HepG2 (cell line): Measurements from ENCODE around the gene PACC1. TPM values are rescaled to one million over a fixed set of nuclear protein-coding genes. Genes with fewer than 3 reads are reported as not detected.

Experiments used
- ATAC-seq: fragments of 200-7000 bp; cut with Tn5 transposase; 3 replicates; pipeline ENCODE4 v1.9.1; 2020; ENCODE audit warnings: mild to moderate bottlenecking, moderate library complexity
- BruUV-seq: library from RNA; stranded (reverse); fragments of 400-500 nt; replicated peaks from 2 replicates; lab custom pipeline; 2021; lab: Mats Ljungman, UMichigan
- CTCF ChIA-PET: fragments of 300-600 bp; formaldehyde crosslinking; extraction: SDS; loops from one replicate; lab custom pipeline; 2021; ENCODE audit warnings: low total read pairs, inconsistent platforms, low intra/inter-chr PET ratio; lab: Yijun Ruan, JAX
- POLR2A ChIA-PET: fragments of 350-600 bp; sonication (Branson Sonifier 250); formaldehyde crosslinking; loops from one replicate; lab custom pipeline; 2020; ENCODE audit warnings: antibody characterized with exemption, inconsistent platforms; lab: Yijun Ruan, JAX
- DNase-seq: peaks from one replicate; pipeline ENCODE4 v3.0.0-alpha.2; 2015; ENCODE audit warnings: low spot score
- FAIRE-seq: peaks from 3 replicates; lab custom pipeline; 2011; peaks lifted over from hg19 to GRCh38; lab: Jason Lieb, UNC
- H2AFZ ChIP-seq: one replicate; pipeline ENCODE4 v1.6.1; 2011; ENCODE audit warnings: low read length, inconsistent platforms
- H3K27ac ChIP-seq: fragments of 300-600 bp; 3 replicates; pipeline ENCODE4 v1.8.0; 2011; ENCODE audit warnings: mixed run types, mild to moderate bottlenecking, mixed read lengths, low read length, inconsistent platforms; ENCODE audit not compliant: insufficient read depth; ENCODE audit errors: extremely low read length
- H3K27me3 ChIP-seq, 2 experiments: fragments of 200-600 bp in 1 of 2; 2 replicates in 1 of 2; 3 replicates in 1 of 2; pipeline versions ENCODE4 v1.6.0 to v1.8.0; 2011; ENCODE audit warnings: low read length in 2 of 2, mild to moderate bottlenecking in 2 of 2, moderate library complexity in 2 of 2, inconsistent platforms in 1 of 2; ENCODE audit not compliant: insufficient read depth in 2 of 2, control insufficient read depth in 1 of 2
- H3K36me3 ChIP-seq, 2 experiments: fragments of 200-600 bp in 1 of 2; replicated peaks in 1 of 2; 2 replicates in 1 of 2; 3 replicates in 1 of 2; pipeline versions ENCODE4 v1.5.1 to v1.8.0; 2011; ENCODE audit warnings: low read length in 2 of 2, inconsistent platforms in 1 of 2; ENCODE audit not compliant: insufficient read depth in 2 of 2, control insufficient read depth in 1 of 2
- H3K4me1 ChIP-seq: 2 replicates; pipeline ENCODE4 v1.5.1; 2012; ENCODE audit warnings: low read length, inconsistent platforms; ENCODE audit not compliant: insufficient read depth
- H3K4me2 ChIP-seq: 2 replicates; pipeline ENCODE4 v1.6.0; 2011; ENCODE audit warnings: low read depth, low read length, inconsistent platforms
- H3K4me3 ChIP-seq, 3 experiments: fragments of 200-600 bp in 1 of 3; sonication (generic), shearing (Covaris generic) in 1 of 3; replicated peaks in 1 of 3; 2 replicates each; pipeline ENCODE4 v1.5.1; 2011 to 2016; ENCODE audit warnings: low read length in 3 of 3, inconsistent platforms in 2 of 3, low read depth in 2 of 3, mild to moderate bottlenecking in 2 of 3, control low read depth in 1 of 3, mixed read lengths in 1 of 3; ENCODE audit not compliant: insufficient read depth in 1 of 3
- H3K79me2 ChIP-seq: one replicate; pipeline ENCODE4 v1.6.1; 2011; ENCODE audit warnings: low read length, inconsistent platforms; ENCODE audit not compliant: insufficient read depth
- H3K9ac ChIP-seq: 2 replicates; pipeline ENCODE4 v1.6.0; 2011; ENCODE audit warnings: mild to moderate bottlenecking, low read depth, low read length, inconsistent platforms; ENCODE audit not compliant: insufficient read depth
- H3K9me3 ChIP-seq: 2 replicates; pipeline ENCODE4 v1.5.1; 2012; ENCODE audit warnings: mild to moderate bottlenecking, low read length
- H4K20me1 ChIP-seq: 2 replicates; pipeline ENCODE4 v1.6.0; 2011; ENCODE audit warnings: inconsistent platforms, mild to moderate bottlenecking, low read length, moderate library complexity; ENCODE audit not compliant: insufficient read depth
- ATF5 ChIP-seq: sonication (generic); formaldehyde crosslinking; IDR thresholded peaks from 2 replicates; pipeline ENCODE4 v1.4.0; 2020; ENCODE audit warnings: mild to moderate bottlenecking, low read depth, missing genetic modification reagents
- GTF2F1 ChIP-seq: fragments of 150-350 bp; IDR thresholded peaks from 2 replicates; pipeline ENCODE4 v1.6.1; 2014; ENCODE audit warnings: low read length
- HNF4G ChIP-seq, 2 experiments: sonication (generic) in 1 of 2; formaldehyde crosslinking in 1 of 2; IDR thresholded peaks; 2 replicates each; pipeline versions ENCODE4 v1.4.0 to v1.6.1; 2011 to 2020; ENCODE audit warnings: borderline replicate concordance in 2 of 2, low read depth in 2 of 2, mild to moderate bottlenecking in 2 of 2, low read length in 1 of 2, missing genetic modification reagents in 1 of 2, moderate library complexity in 1 of 2
- KDM1A ChIP-seq: IDR thresholded peaks from 2 replicates; pipeline ENCODE4 v1.6.1; 2016; ENCODE audit warnings: missing compliant biosample characterization
- KLF15 ChIP-seq: sonication (generic); formaldehyde crosslinking; IDR thresholded peaks from 2 replicates; pipeline ENCODE4 v1.8.1; 2023; ENCODE audit warnings: borderline replicate concordance, mild to moderate bottlenecking, inconsistent platforms, missing genetic modification reagents, mixed read lengths
- POLR2A ChIP-seq, 2 experiments: IDR thresholded peaks; 2 replicates each; pipeline ENCODE4 v1.6.1; 2011; ENCODE audit warnings: low read depth in 2 of 2, low read length in 2 of 2, mild to moderate bottlenecking in 1 of 2, moderate library complexity in 1 of 2; ENCODE audit not compliant: insufficient read depth in 1 of 2
- RELA ChIP-seq: sonication (generic); formaldehyde crosslinking; IDR thresholded peaks from 2 replicates; pipeline ENCODE4 v1.4.0; 2020; ENCODE audit warnings: missing genetic modification reagents
- ZBTB21 ChIP-seq: sonication (generic); formaldehyde crosslinking; IDR thresholded peaks from 2 replicates; pipeline ENCODE4 v1.4.0; 2020; ENCODE audit warnings: missing genetic modification reagents
- ZNF251 ChIP-seq: sonication (generic); formaldehyde crosslinking; IDR thresholded peaks from 2 replicates; pipeline ENCODE4 v1.9.0; 2021; ENCODE audit warnings: mild to moderate bottlenecking, missing genetic modification reagents
- ZNF326 ChIP-seq: sonication (generic); formaldehyde crosslinking; IDR thresholded peaks from 2 replicates; pipeline ENCODE4 v1.4.0; 2020; ENCODE audit warnings: missing genetic modification reagents, borderline replicate concordance
- ZNF362 ChIP-seq: sonication (generic); formaldehyde crosslinking; IDR thresholded peaks from 2 replicates; pipeline ENCODE4 v1.4.0; 2020; ENCODE audit warnings: missing genetic modification reagents, mild to moderate bottlenecking, borderline replicate concordance
- ZNF605 ChIP-seq: sonication (generic); formaldehyde crosslinking; IDR thresholded peaks from 2 replicates; pipeline ENCODE4 v1.8.0; 2022; ENCODE audit warnings: mild to moderate bottlenecking, missing genetic modification reagents
- ZNF788 ChIP-seq: sonication (generic); formaldehyde crosslinking; IDR thresholded peaks from 2 replicates; pipeline ENCODE4 v1.5.0; 2020; ENCODE audit warnings: mild to moderate bottlenecking, missing genetic modification reagents, borderline replicate concordance
- WGBS: methylation state at CpG from one replicate; pipeline ENCODE4 v1.1.6; 2017; ENCODE audit warnings: low lambda C conversion rate; 5-methylcytosine and 5-hydroxymethylcytosine counted together
- in situ Hi-C: cut with HindIII; loops from 2 replicates; pipeline ENCODE4 v1.10.0; 2017; ENCODE audit warnings: low pct_unique_long_range_greater_than_20kb; ENCODE audit not compliant: extremely low pct_ligation_motif_present
- intact Hi-C: fragments of 100-400 bp; cut with micrococcal nuclease; formaldehyde crosslinking; loops from one replicate; pipeline ENCODE4 v1.10.0; 2022; ENCODE audit not compliant: unreplicated experiment
- polyA plus RNA-seq, 8 experiments: library from polyadenylated mRNA; depleted of rRNA in 3 of 8; stranded (reverse) in 7 of 8; unstranded in 1 of 8; fragments of >200 nt; fragmentation: Illumina TruSeq in 4 of 8; extraction: Trizol in 4 of 8; gene quantifications; 2 replicates each; pipeline versions ENCODE4 v1.2.1 to v1.2.3, GENCODE V29; 2011 to 2016; ENCODE audit warnings: low read depth in 4 of 8, missing spikeins in 1 of 8, mixed read lengths in 1 of 8; ENCODE audit not compliant: insufficient read depth in 1 of 8
- total RNA-seq, 5 experiments: library from RNA; depleted of rRNA; stranded (reverse); fragments of >200 nt; fragmentation: Illumina TruSeq; extraction: Trizol; gene quantifications; 2 replicates each; pipeline ENCODE4 v1.2.3, GENCODE V29; 2016; ENCODE audit warnings: low read depth in 1 of 5

Gene PACC1
- total and polyA plus RNA-seq, 2 of the 13 experiments (the other 11 are each of a cell fraction or from before 2014, with no cell fraction given): 9.4 to 10.7 TPM

GRCh38 chr1:212381397-212382035 lies 33.2 kb downstream of the PACC1 start:
- no peak for TF ChIP-seq ZNF326 (CRISPR knock-in tag)
- TF ChIP-seq ZNF788: no peak
- TF ChIP-seq KDM1A: no peak
- TF ChIP-seq POLR2A (IDR thresholded peaks at IDR 0.05; ENCODE audit: insufficient read depth in 1 of 2, low read depth in 2 of 2, low read length in 2 of 2): no peak
- TF ChIP-seq HNF4G (IDR thresholded peaks at IDR 0.05; ENCODE audit: borderline replicate concordance, low read depth, low read length): no peak
- TF ChIP-seq HNF4G (CRISPR knock-in tag; IDR thresholded peaks at IDR 0.05; ENCODE audit: borderline replicate concordance, low read depth): no peak
- TF ChIP-seq ZBTB21 (CRISPR knock-in tag): no peak
- no peak for TF ChIP-seq ZNF362 (CRISPR knock-in tag)
- no peak for TF ChIP-seq KLF15 (CRISPR knock-in tag)
- TF ChIP-seq ATF5 (CRISPR knock-in tag): no peak
- no peak for TF ChIP-seq ZNF251 (CRISPR knock-in tag)
- no peak for TF ChIP-seq GTF2F1
- no peak for TF ChIP-seq ZNF605 (CRISPR knock-in tag)
- no peak for TF ChIP-seq RELA (CRISPR knock-in tag)
- in situ Hi-C loops: no loop called here
- Histone ChIP-seq H4K20me1 (no peaks in the 10 kb centered on the region), H3K27me3 (no peaks in the 10 kb centered on the region), H3K79me2 (no peaks in the 10 kb centered on the region), H3K4me2 (no peak overlapping the region), H3K9me3 (no peaks in the 10 kb centered on the region), H3K9ac (no peak overlapping the region), H3K36me3 (peaks cover 8 to 49% of the 10 kb centered on the region in 2 experiments), H3K27ac (no peak overlapping the region), H3K4me1 (no peaks in the 10 kb centered on the region), H3K4me3 (no peak overlapping the region), H2AFZ (no peak overlapping the region)
- POLR2A ChIA-PET: no interaction called here
- ATAC-seq (no peak), FAIRE-seq (no peak), DNase-seq (no peak)
- 77% methylated on average over 4 of the region's 4 CpGs for WGBS
- intact Hi-C loops: no loop called here
- CTCF ChIA-PET: no interaction called here
- BruUV-seq: no TSS peak
